ENCODE measurements around the gene NFATC1. TPM values are rescaled to one million over a fixed set of nuclear protein-coding genes. Genes with fewer than 3 reads are reported as not detected.

Gene NFATC1
- polyA plus RNA-seq, 1 experiment, result 0.73 TPM

DNA sequence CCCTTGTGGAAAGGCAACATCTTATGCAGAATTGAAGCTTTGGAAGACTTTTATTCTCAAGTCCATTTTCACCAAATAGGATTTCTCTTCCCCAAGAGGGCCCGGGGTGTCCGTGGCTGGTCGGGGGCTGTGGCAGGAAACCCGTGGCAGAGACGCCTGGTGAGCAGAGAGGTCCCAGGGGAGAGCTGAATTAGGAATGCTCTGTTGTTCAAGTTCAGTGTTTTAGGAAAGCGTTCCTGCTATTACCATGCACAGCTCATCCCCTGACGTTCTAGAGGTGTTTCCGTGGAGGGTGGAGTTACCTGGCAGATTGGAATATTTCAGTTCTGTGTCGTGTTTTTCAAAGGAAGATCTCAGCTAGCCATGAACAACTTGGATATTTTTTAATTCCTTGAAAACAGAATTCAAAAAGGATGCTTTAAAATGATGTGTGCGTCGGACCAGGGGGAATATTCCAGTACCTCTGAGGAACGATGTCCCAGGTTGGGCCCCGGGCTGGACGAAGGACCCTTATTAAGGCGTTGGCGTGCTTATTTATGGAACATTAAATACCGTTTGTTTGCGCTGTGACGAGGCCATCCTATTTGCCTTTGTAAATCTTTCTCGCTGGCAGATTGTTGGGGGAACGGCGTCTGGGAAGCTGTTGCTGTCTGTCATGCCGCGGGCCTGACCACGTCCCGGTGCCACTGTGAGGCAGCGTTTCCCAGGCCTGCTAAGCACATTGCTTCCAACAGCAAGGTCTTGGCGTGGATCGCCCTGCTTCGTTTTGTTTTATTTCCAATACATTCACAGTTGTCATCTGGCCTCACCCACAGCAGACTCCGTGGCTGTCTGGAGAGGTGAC lies 8.2 kb downstream of the NFATC1 start:
- H3K4me3 ChIP-seq (ENCODE audit: low read depth, low read length), result no peak overlapping the region
- POLR2A ChIA-PET, result no interaction called here
- no peak overlapping the region for H3K27ac ChIP-seq (ENCODE audit: low read depth, low read length)
- H3K27me3 ChIP-seq (ENCODE audit: control insufficient read depth, insufficient read depth, low read length), result peaks cover 9% of the 10 kb centered on the region
- CTCF ChIA-PET, result interaction anchor here (1.3 kb wide), 1 partner anchor 23 kb away, joined by 3 read pairs; no protein-coding TSS in a partner anchor
- no peak for DNase-seq (ENCODE audit: low read depth, low spot score)
- TF ChIP-seq, protein P1, sequence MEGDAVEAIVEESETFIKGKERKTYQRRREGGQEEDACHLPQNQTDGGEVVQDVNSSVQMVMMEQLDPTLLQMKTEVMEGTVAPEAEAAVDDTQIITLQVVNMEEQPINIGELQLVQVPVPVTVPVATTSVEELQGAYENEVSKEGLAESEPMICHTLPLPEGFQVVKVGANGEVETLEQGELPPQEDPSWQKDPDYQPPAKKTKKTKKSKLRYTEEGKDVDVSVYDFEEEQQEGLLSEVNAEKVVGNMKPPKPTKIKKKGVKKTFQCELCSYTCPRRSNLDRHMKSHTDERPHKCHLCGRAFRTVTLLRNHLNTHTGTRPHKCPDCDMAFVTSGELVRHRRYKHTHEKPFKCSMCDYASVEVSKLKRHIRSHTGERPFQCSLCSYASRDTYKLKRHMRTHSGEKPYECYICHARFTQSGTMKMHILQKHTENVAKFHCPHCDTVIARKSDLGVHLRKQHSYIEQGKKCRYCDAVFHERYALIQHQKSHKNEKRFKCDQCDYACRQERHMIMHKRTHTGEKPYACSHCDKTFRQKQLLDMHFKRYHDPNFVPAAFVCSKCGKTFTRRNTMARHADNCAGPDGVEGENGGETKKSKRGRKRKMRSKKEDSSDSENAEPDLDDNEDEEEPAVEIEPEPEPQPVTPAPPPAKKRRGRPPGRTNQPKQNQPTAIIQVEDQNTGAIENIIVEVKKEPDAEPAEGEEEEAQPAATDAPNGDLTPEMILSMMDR (IDR thresholded peaks at IDR 0.05; ENCODE audit: low read depth, low read length), result no peak
- peaks cover 17% of the 10 kb centered on the region; the same call in 1 of the 2 replicates for H3K9me3 ChIP-seq (ENCODE audit: control insufficient read depth, insufficient read depth, low read length)

DNA sequence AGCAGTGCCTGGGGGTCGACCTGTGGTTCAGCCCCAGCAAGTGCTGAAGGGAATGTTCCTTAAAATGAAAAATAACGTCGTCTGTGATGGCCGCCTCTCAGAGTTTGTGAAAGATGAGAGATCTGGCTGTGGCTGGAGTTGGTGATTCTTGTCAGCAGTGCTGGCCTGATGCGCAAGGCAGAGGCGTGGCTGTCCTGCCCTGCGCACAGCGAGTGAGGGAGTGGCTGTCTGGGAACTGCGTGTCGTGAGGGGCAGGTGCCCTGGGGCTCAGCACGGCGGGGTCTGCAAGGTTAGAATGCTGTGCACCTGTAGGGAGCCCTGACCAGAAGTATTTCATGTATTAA lies 8.8 kb downstream of the NFATC1 start:
- TF ChIP-seq, protein P1 (IDR thresholded peaks at IDR 0.05; ENCODE audit: low read depth, low read length), result no peak
- Histone ChIP-seq H3K4me3 (ENCODE audit: low read depth, low read length) (no peak overlapping the region), H3K27me3 (ENCODE audit: control insufficient read depth, insufficient read depth, low read length) (peaks cover 3% of the 10 kb centered on the region), H3K9me3 (ENCODE audit: control insufficient read depth, insufficient read depth, low read length) (peaks cover 13% of the 10 kb centered on the region; the same call in 1 of the 2 replicates), H3K27ac (ENCODE audit: low read depth, low read length) (no peak overlapping the region)
- CTCF ChIA-PET, result no interaction called here
- POLR2A ChIA-PET, result no interaction called here
- no peak for DNase-seq (ENCODE audit: low read depth, low spot score)

DNA sequence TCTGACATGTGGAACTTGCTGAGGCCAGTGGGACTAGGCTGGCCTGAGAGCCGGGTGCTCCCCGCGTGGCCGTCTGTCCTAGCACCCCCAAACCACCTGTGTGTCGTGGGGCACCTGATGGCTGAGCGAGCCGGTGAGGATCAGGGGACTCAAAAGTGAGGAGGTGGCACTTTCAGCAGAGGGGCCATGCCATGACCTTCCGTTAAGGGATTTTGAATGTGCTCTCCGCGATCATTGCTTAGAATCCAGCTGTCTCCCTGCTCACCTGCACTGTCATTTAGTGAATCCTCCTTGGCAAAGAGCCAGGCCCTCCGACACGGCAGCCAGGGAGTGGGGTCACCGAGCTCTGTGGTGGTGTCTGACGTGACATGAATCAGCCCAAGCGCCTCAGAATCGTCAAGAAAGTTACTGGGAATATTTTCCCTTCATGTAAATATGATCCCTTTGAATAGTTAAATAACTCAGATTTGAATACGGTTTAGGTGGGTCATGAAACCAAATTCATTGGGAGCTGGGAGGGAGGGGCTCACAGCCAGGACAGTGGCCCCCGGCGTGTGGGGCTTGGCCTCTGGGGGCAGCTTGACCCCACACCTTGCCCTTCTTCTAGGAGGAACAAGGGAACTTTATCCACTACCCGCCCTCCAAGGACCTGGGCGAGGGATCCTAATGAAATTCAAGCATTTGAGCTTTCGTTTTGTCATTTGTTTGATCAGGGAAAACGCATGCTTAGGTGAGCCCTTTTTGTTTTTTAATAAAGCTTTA lies 9.5 kb downstream of the NFATC1 start:
- Histone ChIP-seq H3K27ac (ENCODE audit: low read depth, low read length) (no peak overlapping the region), H3K4me3 (ENCODE audit: low read depth, low read length) (no peak overlapping the region), H3K27me3 (ENCODE audit: control insufficient read depth, insufficient read depth, low read length) (no peaks in the 10 kb centered on the region), H3K9me3 (ENCODE audit: control insufficient read depth, insufficient read depth, low read length) (peaks cover 17% of the 10 kb centered on the region; the same call in 1 of the 2 replicates)
- POLR2A ChIA-PET, result no interaction called here
- CTCF ChIA-PET, result no interaction called here
- DNase-seq (ENCODE audit: low read depth, low spot score), result no peak
- TF ChIP-seq, protein P1 (IDR thresholded peaks at IDR 0.05; ENCODE audit: low read depth, low read length), result no peak

DNA sequence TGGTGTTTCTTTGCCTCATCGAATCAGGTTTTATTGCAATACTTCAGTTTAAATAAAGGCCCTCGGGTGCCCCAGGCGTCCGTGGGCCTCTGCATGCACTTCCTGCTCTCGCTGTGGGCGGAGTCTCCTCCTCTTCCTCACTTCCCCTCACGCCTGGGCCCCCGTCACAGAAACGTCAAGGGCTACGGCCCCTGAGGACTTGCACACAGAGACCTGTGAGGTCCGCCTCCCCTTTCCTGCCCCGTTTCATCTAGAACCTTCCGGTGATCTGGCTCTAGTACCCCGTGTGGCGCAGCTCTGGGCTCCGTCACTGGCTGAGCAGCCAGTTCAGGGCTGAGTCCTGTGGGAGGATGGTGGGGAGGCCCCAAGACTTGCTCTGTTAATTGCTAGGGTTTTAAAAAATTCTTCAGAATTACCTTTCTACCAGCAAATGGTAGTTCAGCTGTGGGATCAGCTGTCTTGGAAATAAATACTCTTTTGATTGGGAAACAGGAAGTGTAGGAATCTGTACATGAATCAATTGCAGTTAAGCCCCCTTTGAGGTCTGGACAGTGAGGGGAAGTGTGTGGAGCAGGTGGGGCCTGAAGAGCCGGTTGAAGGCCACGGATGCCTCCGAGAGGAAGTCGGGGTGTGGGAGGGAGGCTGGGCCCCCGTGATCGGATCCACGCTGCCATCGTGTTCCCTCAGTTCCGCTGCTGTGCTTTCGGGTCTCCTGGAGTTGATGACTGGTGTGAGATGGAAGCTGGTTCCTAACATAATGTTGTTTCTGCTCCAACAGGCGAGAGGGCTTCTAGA lies 10.2 kb downstream of the NFATC1 start:
- Histone ChIP-seq H3K27me3 (ENCODE audit: control insufficient read depth, insufficient read depth, low read length) (no peaks in the 10 kb centered on the region), H3K27ac (ENCODE audit: low read depth, low read length) (no peak overlapping the region), H3K4me3 (ENCODE audit: low read depth, low read length) (no peak overlapping the region), H3K9me3 (ENCODE audit: control insufficient read depth, insufficient read depth, low read length) (peaks cover 25% of the 10 kb centered on the region)
- no peak for DNase-seq (ENCODE audit: low read depth, low spot score)
- POLR2A ChIA-PET, result no interaction called here
- TF ChIP-seq, protein P1 (IDR thresholded peaks at IDR 0.05; ENCODE audit: low read depth, low read length), result no peak
- CTCF ChIA-PET, result no interaction called here
